Measurements from ENCODE around the gene SP9.

- TF ChIP-seq, protein P1, sequence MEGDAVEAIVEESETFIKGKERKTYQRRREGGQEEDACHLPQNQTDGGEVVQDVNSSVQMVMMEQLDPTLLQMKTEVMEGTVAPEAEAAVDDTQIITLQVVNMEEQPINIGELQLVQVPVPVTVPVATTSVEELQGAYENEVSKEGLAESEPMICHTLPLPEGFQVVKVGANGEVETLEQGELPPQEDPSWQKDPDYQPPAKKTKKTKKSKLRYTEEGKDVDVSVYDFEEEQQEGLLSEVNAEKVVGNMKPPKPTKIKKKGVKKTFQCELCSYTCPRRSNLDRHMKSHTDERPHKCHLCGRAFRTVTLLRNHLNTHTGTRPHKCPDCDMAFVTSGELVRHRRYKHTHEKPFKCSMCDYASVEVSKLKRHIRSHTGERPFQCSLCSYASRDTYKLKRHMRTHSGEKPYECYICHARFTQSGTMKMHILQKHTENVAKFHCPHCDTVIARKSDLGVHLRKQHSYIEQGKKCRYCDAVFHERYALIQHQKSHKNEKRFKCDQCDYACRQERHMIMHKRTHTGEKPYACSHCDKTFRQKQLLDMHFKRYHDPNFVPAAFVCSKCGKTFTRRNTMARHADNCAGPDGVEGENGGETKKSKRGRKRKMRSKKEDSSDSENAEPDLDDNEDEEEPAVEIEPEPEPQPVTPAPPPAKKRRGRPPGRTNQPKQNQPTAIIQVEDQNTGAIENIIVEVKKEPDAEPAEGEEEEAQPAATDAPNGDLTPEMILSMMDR (IDR thresholded peaks at IDR 0.05), result no peak
- no peak for TF ChIP-seq REST (IDR thresholded peaks at IDR 0.05; ENCODE audit: insufficient read depth in 1 of 2, low read depth in 2 of 2, low read length in 1 of 2)
These were observed 7.0 kb upstream of the SP9 start for GRCh38 chr2:174327841-174328113.

All from Panc1 (cell line).